OCI-LY7 (cell line): ENCODE measurements around the gene TNPO1. TPM values are rescaled to one million over a fixed set of nuclear protein-coding genes. Genes with fewer than 3 reads are reported as not detected.

ENCODE experiments used
- BruUV-seq: library from RNA; stranded (reverse); fragments of 400-500 nt; replicated peaks from 2 replicates; lab custom pipeline; 2021; lab: Mats Ljungman, UMichigan
- CTCF ChIA-PET: fragments of 300-600 bp; sonication (Branson Sonifier 250); formaldehyde crosslinking; loops from one replicate; lab custom pipeline; 2022; ENCODE audit warnings: antibody characterized with exemption; ENCODE audit not compliant: unreplicated experiment; lab: Charles Lee
- POLR2A ChIA-PET: fragments of 300-600 bp; sonication (Branson Sonifier 250); formaldehyde crosslinking; loops from one replicate; lab custom pipeline; 2022; ENCODE audit warnings: antibody characterized with exemption; lab: Charles Lee
- DNase-seq: peaks from one replicate; pipeline ENCODE4 v3.0.0-alpha.2; 2015; ENCODE audit warnings: low spot score
- H2AFZ ChIP-seq: fragments of 200-600 bp; sonication (generic), shearing (Covaris generic); 2 replicates; pipeline ENCODE4 v1.6.1; 2014; ENCODE audit warnings: mild to moderate bottlenecking, antibody characterized with exemption, low read length, moderate library complexity
- H3K27ac ChIP-seq: fragments of 200-600 bp; sonication (generic); 2 replicates; pipeline ENCODE4 v1.5.1; 2014; ENCODE audit warnings: mixed run types, low read depth, mild to moderate bottlenecking, moderate library complexity, low read length, inconsistent platforms; ENCODE audit not compliant: poor library complexity, severe bottlenecking
- H3K36me3 ChIP-seq: fragments of 200-600 bp; sonication (generic); 2 replicates; pipeline ENCODE4 v1.6.1; 2014; ENCODE audit warnings: mild to moderate bottlenecking, antibody characterized with exemption, low read length, moderate library complexity, mixed read lengths; ENCODE audit not compliant: insufficient read depth
- H3K4me1 ChIP-seq: fragments of 200-600 bp; sonication (generic); 2 replicates; pipeline ENCODE4 v1.5.1; 2014; ENCODE audit warnings: mild to moderate bottlenecking, low read length; ENCODE audit not compliant: insufficient read depth, poor library complexity, severe bottlenecking
- H3K4me2 ChIP-seq: fragments of 200-600 bp; sonication (generic); 2 replicates; pipeline ENCODE4 v1.6.1; 2014; ENCODE audit warnings: mild to moderate bottlenecking, low read length
- H3K4me3 ChIP-seq: fragments of 200-600 bp; sonication (generic); 2 replicates; pipeline ENCODE4 v1.5.1; 2014; ENCODE audit warnings: mild to moderate bottlenecking, low read depth, low read length; ENCODE audit not compliant: poor library complexity, severe bottlenecking
- H3K79me2 ChIP-seq: fragments of 200-600 bp; sonication (generic); 2 replicates; pipeline ENCODE4 v1.6.1; 2016; ENCODE audit warnings: low read depth, mild to moderate bottlenecking, low read length, moderate library complexity, mixed read lengths; ENCODE audit not compliant: insufficient read depth
- H3K9me2 ChIP-seq: fragments of 200-600 bp; sonication (generic); 2 replicates; pipeline ENCODE4 v1.6.1; 2016; ENCODE audit warnings: mild to moderate bottlenecking, low read length, mixed read lengths; ENCODE audit not compliant: insufficient read depth
- H3K9me3 ChIP-seq: fragments of 200-600 bp; sonication (generic); 2 replicates; pipeline ENCODE4 v1.6.1; 2014; ENCODE audit warnings: mild to moderate bottlenecking, mixed run types, low read length, mixed read lengths
- H4K20me1 ChIP-seq: fragments of 200-600 bp; sonication (generic); 2 replicates; pipeline ENCODE4 v1.6.1; 2014; ENCODE audit warnings: mild to moderate bottlenecking, antibody characterized with exemption, low read length, moderate library complexity, mixed read lengths; ENCODE audit not compliant: insufficient read depth
- CTCF ChIP-seq: fragments of 200-600 bp; sonication (generic); conservative IDR thresholded peaks from 2 replicates; pipeline ENCODE4 v1.5.1; 2014; ENCODE audit warnings: mild to moderate bottlenecking, antibody characterized with exemption, low read length, moderate library complexity, mixed read lengths
- EZH2phosphoT487 ChIP-seq: fragments of 200-600 bp; sonication (generic); IDR thresholded peaks from 2 replicates; pipeline ENCODE4 v1.6.1; 2018; ENCODE audit warnings: low read depth, borderline replicate concordance, mild to moderate bottlenecking, mixed run types, antibody characterized with exemption, low read length, moderate library complexity, mixed read lengths
- intact Hi-C: fragments of 100-400 bp; cut with micrococcal nuclease; formaldehyde crosslinking; loops from one replicate; pipeline ENCODE4 v1.10.0; 2022; ENCODE audit not compliant: unreplicated experiment
- total RNA-seq, 2 experiments: library from RNA; depleted of rRNA in 1 of 2; stranded (reverse); fragments of >200 nt in 1 of 2; shearing (Covaris generic) in 1 of 2; gene quantifications; 2 replicates each; pipeline ENCODE4 v1.2.3, GENCODE V29; 2014 to 2022

TNPO1 gene
- total RNA-seq, 2 experiments from 2014 or later: 95.2 to 132 TPM

GRCh38 chr5:72829707-72830106 lies 13.2 kb downstream of the TNPO1 start:
- H3K4me3 ChIP-seq: no peak overlapping the region
- no peaks in the 10 kb centered on the region for H3K9me3 ChIP-seq
- BruUV-seq: no TSS peak
- ChIA-PET POLR2A (interaction anchor here (0.7 to 6.5 kb wide), 5 partner anchors 9 to 28 kb away, joined by 3 to 46 read pairs (median 5); no protein-coding TSS in a partner anchor), CTCF (interaction anchor here (1.7 kb wide), 1 partner anchor 13 kb away, joined by 9 read pairs; the partner anchor contains the start of gene TNPO1)
- H3K9me2 ChIP-seq: no peaks in the 10 kb centered on the region
- no peaks in the 10 kb centered on the region for H3K36me3 ChIP-seq
- no peak for DNase-seq
- H3K4me2 ChIP-seq: no peak overlapping the region
- no peak overlapping the region for H2AFZ ChIP-seq
- H3K27ac ChIP-seq: no peak overlapping the region
- no peaks in the 10 kb centered on the region for H3K4me1 ChIP-seq
- no peaks in the 10 kb centered on the region; the same call in 1 of the 2 replicates for H4K20me1 ChIP-seq
- no peaks in the 10 kb centered on the region for H3K79me2 ChIP-seq
- intact Hi-C loops: no loop called here
- TF ChIP-seq CTCF: no peak
- TF ChIP-seq EZH2phosphoT487: no peak

GRCh38 chr5:72830362-72830761 lies 13.9 kb downstream of the TNPO1 start:
- Histone ChIP-seq H3K36me3 (no peaks in the 10 kb centered on the region), H3K4me2 (no peak overlapping the region), H3K27ac (no peak overlapping the region), H4K20me1 (no peaks in the 10 kb centered on the region; the same call in 1 of the 2 replicates), H3K9me3 (no peaks in the 10 kb centered on the region), H2AFZ (no peak overlapping the region), H3K4me3 (no peak overlapping the region), H3K9me2 (no peaks in the 10 kb centered on the region), H3K79me2 (no peaks in the 10 kb centered on the region), H3K4me1 (no peaks in the 10 kb centered on the region)
- intact Hi-C loops: no loop called here
- no peak for TF ChIP-seq EZH2phosphoT487
- no peak for TF ChIP-seq CTCF
- no TSS peak for BruUV-seq
- POLR2A ChIA-PET: interaction anchor here (0.5 to 6.5 kb wide), 5 partner anchors 8 to 34 kb away, joined by 3 to 46 read pairs (median 5); no protein-coding TSS in a partner anchor
- DNase-seq: no peak
- CTCF ChIA-PET: interaction anchor here (1.7 kb wide), 1 partner anchor 13 kb away, joined by 9 read pairs; the partner anchor contains the start of gene TNPO1

GRCh38 chr5:72831685-72832084 lies 15.2 kb downstream of the TNPO1 start:
- Histone ChIP-seq H3K36me3 (no peaks in the 10 kb centered on the region), H3K4me2 (no peak overlapping the region), H3K27ac (no peak overlapping the region), H3K79me2 (no peaks in the 10 kb centered on the region), H3K9me2 (no peaks in the 10 kb centered on the region), H2AFZ (no peak overlapping the region), H3K4me3 (no peak overlapping the region), H3K4me1 (no peaks in the 10 kb centered on the region), H4K20me1 (no peaks in the 10 kb centered on the region; the same call in 1 of the 2 replicates), H3K9me3 (no peaks in the 10 kb centered on the region)
- ChIA-PET POLR2A (interaction anchor here (0.7 to 6.5 kb wide), 2 partner anchors 13 to 36 kb away, joined by 3 to 46 read pairs; no protein-coding TSS in a partner anchor), CTCF (no interaction called here)
- intact Hi-C loops: no loop called here
- DNase-seq: no peak
- no peak for TF ChIP-seq EZH2phosphoT487
- TF ChIP-seq CTCF: no peak
- no TSS peak for BruUV-seq
